ENCODE data around the gene CAP2.

CAP2 gene

DNA sequence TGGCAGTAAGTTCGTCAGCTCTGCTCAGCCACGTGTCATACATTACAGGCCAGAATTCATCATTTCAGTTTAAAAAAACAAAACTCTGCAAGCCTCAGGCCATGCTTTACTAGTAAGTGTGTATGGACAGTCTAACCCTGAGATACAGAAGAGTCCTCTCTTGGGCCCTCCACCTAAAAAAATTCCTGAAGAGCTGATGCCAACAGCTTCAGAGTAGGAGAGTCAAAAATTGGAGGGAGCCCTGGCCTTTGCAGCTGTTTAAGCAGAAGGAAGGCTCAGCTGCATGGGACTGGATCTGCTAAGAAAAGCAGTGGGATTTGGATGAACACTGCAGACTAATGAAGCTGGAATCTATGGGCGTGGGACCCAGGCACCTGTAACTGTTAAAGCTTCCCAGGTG, 159.5 kb downstream of the CAP2 start:
- ATAC-seq, result no peak
- TF ChIP-seq BACH2 (CRISPR knock-in tag; IDR thresholded peaks at IDR 0.05; ENCODE audit: borderline replicate concordance), result no peak
- TF ChIP-seq, protein P1, sequence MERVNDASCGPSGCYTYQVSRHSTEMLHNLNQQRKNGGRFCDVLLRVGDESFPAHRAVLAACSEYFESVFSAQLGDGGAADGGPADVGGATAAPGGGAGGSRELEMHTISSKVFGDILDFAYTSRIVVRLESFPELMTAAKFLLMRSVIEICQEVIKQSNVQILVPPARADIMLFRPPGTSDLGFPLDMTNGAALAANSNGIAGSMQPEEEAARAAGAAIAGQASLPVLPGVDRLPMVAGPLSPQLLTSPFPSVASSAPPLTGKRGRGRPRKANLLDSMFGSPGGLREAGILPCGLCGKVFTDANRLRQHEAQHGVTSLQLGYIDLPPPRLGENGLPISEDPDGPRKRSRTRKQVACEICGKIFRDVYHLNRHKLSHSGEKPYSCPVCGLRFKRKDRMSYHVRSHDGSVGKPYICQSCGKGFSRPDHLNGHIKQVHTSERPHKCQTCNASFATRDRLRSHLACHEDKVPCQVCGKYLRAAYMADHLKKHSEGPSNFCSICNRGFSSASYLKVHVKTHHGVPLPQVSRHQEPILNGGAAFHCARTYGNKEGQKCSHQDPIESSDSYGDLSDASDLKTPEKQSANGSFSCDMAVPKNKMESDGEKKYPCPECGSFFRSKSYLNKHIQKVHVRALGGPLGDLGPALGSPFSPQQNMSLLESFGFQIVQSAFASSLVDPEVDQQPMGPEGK (CRISPR knock-in tag; IDR thresholded peaks at IDR 0.05; ENCODE audit: borderline replicate concordance), result no peak
- no peak for TF ChIP-seq SNAI2 (CRISPR knock-in tag; IDR thresholded peaks at IDR 0.05)
- no peak for TF ChIP-seq ZFP30 (CRISPR knock-in tag; IDR thresholded peaks at IDR 0.05)
- no peak for TF ChIP-seq ZNF70 (CRISPR knock-in tag; IDR thresholded peaks at IDR 0.05)
- TF ChIP-seq ZC3H10 (CRISPR knock-in tag; IDR thresholded peaks at IDR 0.05), result no peak

DNA sequence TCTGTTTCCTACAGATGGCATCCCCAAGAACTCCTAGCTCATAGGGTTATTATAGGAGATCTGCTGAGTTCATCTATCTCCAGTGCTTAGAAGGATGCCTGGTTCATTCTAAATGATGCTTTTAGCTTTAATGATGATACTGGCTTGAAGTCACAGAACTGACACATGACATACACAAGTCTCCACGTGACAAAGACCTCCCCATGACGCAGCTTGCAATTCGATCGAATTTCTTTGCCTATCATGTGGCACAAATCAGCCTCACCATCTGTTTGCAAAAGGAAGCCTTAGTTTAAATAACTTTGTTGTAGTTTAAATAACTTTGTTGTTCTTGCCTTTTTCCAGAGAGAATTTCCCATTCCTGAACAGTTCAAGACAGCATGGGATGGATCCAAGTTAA, 162.6 kb downstream of the CAP2 start:
- ATAC-seq, result no peak
- TF ChIP-seq ESRRG (CRISPR knock-in tag; IDR thresholded peaks at IDR 0.05) (no peak), TOX (CRISPR knock-in tag; IDR thresholded peaks at IDR 0.05; ENCODE audit: borderline replicate concordance) (no peak), ZNF8 (CRISPR knock-in tag; IDR thresholded peaks at IDR 0.05) (no peak), ZC3H10 (CRISPR knock-in tag; IDR thresholded peaks at IDR 0.05) (no peak), ZNF565 (CRISPR knock-in tag; conservative IDR thresholded peaks at IDR 0.05; ENCODE audit: low read depth) (no peak), ARNTL (CRISPR knock-in tag; IDR thresholded peaks at IDR 0.05; ENCODE audit: borderline replicate concordance, low read depth) (no peak), ISL1 (CRISPR knock-in tag; IDR thresholded peaks at IDR 0.05) (no peak), OSR1 (CRISPR knock-in tag; IDR thresholded peaks at IDR 0.05) (no peak), ZFP30 (CRISPR knock-in tag; IDR thresholded peaks at IDR 0.05) (no peak), ZFP3 (CRISPR knock-in tag; IDR thresholded peaks at IDR 0.05) (no peak), PPARA (CRISPR knock-in tag; IDR thresholded peaks at IDR 0.05; ENCODE audit: borderline replicate concordance) (no peak), CSDC2 (CRISPR knock-in tag; IDR thresholded peaks at IDR 0.05) (no peak), RARB (CRISPR knock-in tag; IDR thresholded peaks at IDR 0.05) (no peak), SNAI2 (CRISPR knock-in tag; IDR thresholded peaks at IDR 0.05) (no peak), BACH2 (CRISPR knock-in tag; IDR thresholded peaks at IDR 0.05; ENCODE audit: borderline replicate concordance) (no peak)
- TF ChIP-seq, protein P1 (CRISPR knock-in tag; IDR thresholded peaks at IDR 0.05; ENCODE audit: borderline replicate concordance), result no peak
- TF ChIP-seq, protein P2, sequence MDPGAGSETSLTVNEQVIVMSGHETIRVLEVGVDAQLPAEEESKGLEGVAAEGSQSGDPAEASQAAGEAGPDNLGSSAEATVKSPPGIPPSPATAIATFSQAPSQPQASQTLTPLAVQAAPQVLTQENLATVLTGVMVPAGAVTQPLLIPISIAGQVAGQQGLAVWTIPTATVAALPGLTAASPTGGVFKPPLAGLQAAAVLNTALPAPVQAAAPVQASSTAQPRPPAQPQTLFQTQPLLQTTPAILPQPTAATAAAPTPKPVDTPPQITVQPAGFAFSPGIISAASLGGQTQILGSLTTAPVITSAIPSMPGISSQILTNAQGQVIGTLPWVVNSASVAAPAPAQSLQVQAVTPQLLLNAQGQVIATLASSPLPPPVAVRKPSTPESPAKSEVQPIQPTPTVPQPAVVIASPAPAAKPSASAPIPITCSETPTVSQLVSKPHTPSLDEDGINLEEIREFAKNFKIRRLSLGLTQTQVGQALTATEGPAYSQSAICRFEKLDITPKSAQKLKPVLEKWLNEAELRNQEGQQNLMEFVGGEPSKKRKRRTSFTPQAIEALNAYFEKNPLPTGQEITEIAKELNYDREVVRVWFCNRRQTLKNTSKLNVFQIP (CRISPR knock-in tag; IDR thresholded peaks at IDR 0.05; ENCODE audit: borderline replicate concordance, low read depth), result no peak
- TF ChIP-seq, protein P3, sequence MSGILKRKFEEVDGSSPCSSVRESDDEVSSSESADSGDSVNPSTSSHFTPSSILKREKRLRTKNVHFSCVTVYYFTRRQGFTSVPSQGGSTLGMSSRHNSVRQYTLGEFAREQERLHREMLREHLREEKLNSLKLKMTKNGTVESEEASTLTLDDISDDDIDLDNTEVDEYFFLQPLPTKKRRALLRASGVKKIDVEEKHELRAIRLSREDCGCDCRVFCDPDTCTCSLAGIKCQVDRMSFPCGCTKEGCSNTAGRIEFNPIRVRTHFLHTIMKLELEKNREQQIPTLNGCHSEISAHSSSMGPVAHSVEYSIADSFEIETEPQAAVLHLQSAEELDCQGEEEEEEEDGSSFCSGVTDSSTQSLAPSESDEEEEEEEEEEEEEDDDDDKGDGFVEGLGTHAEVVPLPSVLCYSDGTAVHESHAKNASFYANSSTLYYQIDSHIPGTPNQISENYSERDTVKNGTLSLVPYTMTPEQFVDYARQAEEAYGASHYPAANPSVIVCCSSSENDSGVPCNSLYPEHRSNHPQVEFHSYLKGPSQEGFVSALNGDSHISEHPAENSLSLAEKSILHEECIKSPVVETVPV (CRISPR knock-in tag; IDR thresholded peaks at IDR 0.05), result no peak
- TF ChIP-seq, protein P4, sequence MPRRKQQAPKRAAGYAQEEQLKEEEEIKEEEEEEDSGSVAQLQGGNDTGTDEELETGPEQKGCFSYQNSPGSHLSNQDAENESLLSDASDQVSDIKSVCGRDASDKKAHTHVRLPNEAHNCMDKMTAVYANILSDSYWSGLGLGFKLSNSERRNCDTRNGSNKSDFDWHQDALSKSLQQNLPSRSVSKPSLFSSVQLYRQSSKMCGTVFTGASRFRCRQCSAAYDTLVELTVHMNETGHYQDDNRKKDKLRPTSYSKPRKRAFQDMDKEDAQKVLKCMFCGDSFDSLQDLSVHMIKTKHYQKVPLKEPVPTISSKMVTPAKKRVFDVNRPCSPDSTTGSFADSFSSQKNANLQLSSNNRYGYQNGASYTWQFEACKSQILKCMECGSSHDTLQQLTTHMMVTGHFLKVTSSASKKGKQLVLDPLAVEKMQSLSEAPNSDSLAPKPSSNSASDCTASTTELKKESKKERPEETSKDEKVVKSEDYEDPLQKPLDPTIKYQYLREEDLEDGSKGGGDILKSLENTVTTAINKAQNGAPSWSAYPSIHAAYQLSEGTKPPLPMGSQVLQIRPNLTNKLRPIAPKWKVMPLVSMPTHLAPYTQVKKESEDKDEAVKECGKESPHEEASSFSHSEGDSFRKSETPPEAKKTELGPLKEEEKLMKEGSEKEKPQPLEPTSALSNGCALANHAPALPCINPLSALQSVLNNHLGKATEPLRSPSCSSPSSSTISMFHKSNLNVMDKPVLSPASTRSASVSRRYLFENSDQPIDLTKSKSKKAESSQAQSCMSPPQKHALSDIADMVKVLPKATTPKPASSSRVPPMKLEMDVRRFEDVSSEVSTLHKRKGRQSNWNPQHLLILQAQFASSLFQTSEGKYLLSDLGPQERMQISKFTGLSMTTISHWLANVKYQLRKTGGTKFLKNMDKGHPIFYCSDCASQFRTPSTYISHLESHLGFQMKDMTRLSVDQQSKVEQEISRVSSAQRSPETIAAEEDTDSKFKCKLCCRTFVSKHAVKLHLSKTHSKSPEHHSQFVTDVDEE (CRISPR knock-in tag; IDR thresholded peaks at IDR 0.05), result no peak

DNA sequence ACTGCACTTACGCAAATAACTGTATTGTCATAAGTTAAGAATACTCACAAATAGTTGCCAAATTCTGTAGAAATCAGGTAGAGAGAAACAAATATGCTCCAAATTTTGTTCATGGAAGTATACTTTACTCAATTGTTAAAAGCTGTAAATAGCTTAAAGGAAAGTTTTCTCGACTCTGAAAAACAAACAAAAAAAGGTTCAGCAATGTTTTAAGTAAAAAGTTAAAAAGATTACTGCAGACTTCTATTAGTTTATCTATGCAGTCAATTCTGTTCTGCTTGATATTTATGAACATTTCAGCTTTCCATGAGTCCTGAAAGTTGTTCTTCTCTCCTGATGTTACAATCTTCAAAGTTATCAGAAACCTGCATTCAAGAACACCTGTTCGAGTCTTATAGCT, 169.2 kb downstream of the CAP2 start:
- no peak for TF ChIP-seq ARNTL (CRISPR knock-in tag; IDR thresholded peaks at IDR 0.05; ENCODE audit: borderline replicate concordance, low read depth)
- no peak for TF ChIP-seq ZNF8 (CRISPR knock-in tag; IDR thresholded peaks at IDR 0.05)
- TF ChIP-seq, protein P5, sequence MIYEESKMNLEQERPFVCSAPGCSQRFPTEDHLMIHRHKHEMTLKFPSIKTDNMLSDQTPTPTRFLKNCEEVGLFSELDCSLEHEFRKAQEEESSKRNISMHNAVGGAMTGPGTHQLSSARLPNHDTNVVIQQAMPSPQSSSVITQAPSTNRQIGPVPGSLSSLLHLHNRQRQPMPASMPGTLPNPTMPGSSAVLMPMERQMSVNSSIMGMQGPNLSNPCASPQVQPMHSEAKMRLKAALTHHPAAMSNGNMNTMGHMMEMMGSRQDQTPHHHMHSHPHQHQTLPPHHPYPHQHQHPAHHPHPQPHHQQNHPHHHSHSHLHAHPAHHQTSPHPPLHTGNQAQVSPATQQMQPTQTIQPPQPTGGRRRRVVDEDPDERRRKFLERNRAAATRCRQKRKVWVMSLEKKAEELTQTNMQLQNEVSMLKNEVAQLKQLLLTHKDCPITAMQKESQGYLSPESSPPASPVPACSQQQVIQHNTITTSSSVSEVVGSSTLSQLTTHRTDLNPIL (CRISPR knock-in tag; IDR thresholded peaks at IDR 0.05; ENCODE audit: low read depth), result no peak
- no peak for TF ChIP-seq ISL1 (CRISPR knock-in tag; IDR thresholded peaks at IDR 0.05)
- TF ChIP-seq, protein P1 (CRISPR knock-in tag; IDR thresholded peaks at IDR 0.05; ENCODE audit: borderline replicate concordance), result no peak
- TF ChIP-seq OSR1 (CRISPR knock-in tag; IDR thresholded peaks at IDR 0.05), result no peak
- no peak for TF ChIP-seq ESRRG (CRISPR knock-in tag; IDR thresholded peaks at IDR 0.05)
- TF ChIP-seq PPARA (CRISPR knock-in tag; IDR thresholded peaks at IDR 0.05; ENCODE audit: borderline replicate concordance), result no peak
- no peak for ATAC-seq
